ENCODE measurements around the gene OR5T3. TPM values are rescaled to one million over a fixed set of nuclear protein-coding genes. Genes with fewer than 3 reads are reported as not detected.

Gene OR5T3
- polyA plus RNA-seq, 1 of the 3 experiments (the other 2 are of a cell fraction): not detected

- TF ChIP-seq MAX (IDR thresholded peaks at IDR 0.05; ENCODE audit: low read depth) (no peak), GABPA (IDR thresholded peaks at IDR 0.05; ENCODE audit: low read depth) (no peak)
These were observed 44.8 kb downstream of the OR5T3 start (continued) for GRCh38 chr11:56296898-56297297.

Other genes with a start within 250 kb of the OR5T3 start
- gene OR5AS1, start 224.6 kb upstream of the OR5T3 start, polyA plus RNA-seq (2012; rRNA removed): not detected in 2 replicates
- not detected in 2 replicates for gene OR8I2, start 158.9 kb upstream of the OR5T3 start, polyA plus RNA-seq (2012; rRNA removed)
- gene OR8H2, start 148.6 kb upstream of the OR5T3 start, polyA plus RNA-seq (2012; rRNA removed): not detected in 2 replicates
- gene OR8H3, start 129.9 kb upstream of the OR5T3 start, polyA plus RNA-seq (2012; rRNA removed): not detected in 2 replicates
- gene OR8J3, start 112.1 kb upstream of the OR5T3 start, polyA plus RNA-seq (2012; rRNA removed): not detected in 2 replicates
- not detected in 2 replicates for gene OR8K5, start 91.9 kb upstream of the OR5T3 start, polyA plus RNA-seq (2012; rRNA removed)
- not detected in 2 replicates for gene OR5J2, start 75.6 kb upstream of the OR5T3 start, polyA plus RNA-seq (2012; rRNA removed)
- not detected in 2 replicates for gene OR5T2, start 18.0 kb upstream of the OR5T3 start, polyA plus RNA-seq (2012; rRNA removed)
- not detected in 2 replicates for gene OR5T1, start 21.9 kb downstream of the OR5T3 start, polyA plus RNA-seq (2012; rRNA removed)
- not detected in 2 replicates for gene OR8H1, start 40.0 kb downstream of the OR5T3 start, polyA plus RNA-seq (2012; rRNA removed)
- gene OR8K3, start 62.9 kb downstream of the OR5T3 start, polyA plus RNA-seq (2012; rRNA removed): not detected in 2 replicates
- not detected in 2 replicates for gene OR8K1, start 93.8 kb downstream of the OR5T3 start, polyA plus RNA-seq (2012; rRNA removed)
- gene OR8J1, start 102.0 kb downstream of the OR5T3 start, polyA plus RNA-seq (2012; rRNA removed): not detected in 2 replicates
- gene OR8U1, start 123.4 kb downstream of the OR5T3 start, polyA plus RNA-seq (2012; rRNA removed): not detected in 2 replicates
- not detected in 2 replicates for gene OR5AL1, start 160.4 kb downstream of the OR5T3 start, polyA plus RNA-seq (2012; rRNA removed)
- gene OR5M3, start 221.1 kb downstream of the OR5T3 start, polyA plus RNA-seq (2012; rRNA removed): not detected in 2 replicates
- not detected in 2 replicates for gene OR5M8, start 239.1 kb downstream of the OR5T3 start, polyA plus RNA-seq (2012; rRNA removed)